ENCODE results near the gene RAB3C.

Gene RAB3C

GRCh38 chr5:58851571-58851970, 268.7 kb downstream of the RAB3C start:
- no peak overlapping the region for H3K4me3 ChIP-seq (ENCODE audit: low read depth, low read length)
- no peak for TF ChIP-seq CTCF (IDR thresholded peaks at IDR 0.05; ENCODE audit: low read depth, low read length)

- no peak for TF ChIP-seq CTCF (IDR thresholded peaks at IDR 0.05; ENCODE audit: low read depth, low read length)
- no peak overlapping the region for H3K4me3 ChIP-seq (ENCODE audit: low read depth, low read length)
Observed at GRCh38 chr5:58852566-58852965, 269.7 kb downstream of the RAB3C start.

GRCh38 chr5:58854441-58854840, 271.6 kb downstream of the RAB3C start:
- no peak overlapping the region for H3K4me3 ChIP-seq (ENCODE audit: low read depth, low read length)
- no peak for TF ChIP-seq CTCF (IDR thresholded peaks at IDR 0.05; ENCODE audit: low read depth, low read length)

GRCh38 chr5:58855851-58856739, 273.2 kb downstream of the RAB3C start:
- H3K4me3 ChIP-seq (ENCODE audit: low read depth, low read length) = no peak overlapping the region
- no peak for TF ChIP-seq CTCF (IDR thresholded peaks at IDR 0.05; ENCODE audit: low read depth, low read length)

- no peak overlapping the region for H3K4me3 ChIP-seq (ENCODE audit: low read depth, low read length)
- no peak for TF ChIP-seq CTCF (IDR thresholded peaks at IDR 0.05; ENCODE audit: low read depth, low read length)
Observed at GRCh38 chr5:58857609-58858008, 274.7 kb downstream of the RAB3C start.

GRCh38 chr5:58860680-58861079, 277.8 kb downstream of the RAB3C start:
- no peak overlapping the region for H3K4me3 ChIP-seq (ENCODE audit: low read depth, low read length)
- TF ChIP-seq CTCF (IDR thresholded peaks at IDR 0.05; ENCODE audit: low read depth, low read length) = no peak

GRCh38 chr5:58868931-58869330, 286.1 kb downstream of the RAB3C start:
- no peak for TF ChIP-seq CTCF (IDR thresholded peaks at IDR 0.05; ENCODE audit: low read depth, low read length)

More at GRCh38 chr5:58868931-58869330, 286.1 kb downstream of the RAB3C start:
- H3K4me3 ChIP-seq (ENCODE audit: low read depth, low read length) = no peak overlapping the region

Measured in WI38 (cell line).